ENCODE results near the gene ZNF764. TPM values are rescaled to one million over a fixed set of nuclear protein-coding genes. Genes with fewer than 3 reads are reported as not detected.
A peak's percentile ranks its signal among the peaks of the same experiment; 100 is the strongest.
"Not testable (repeated sequence)": the region's sequence is repeated elsewhere in the genome, so short reads cannot be mapped to it uniquely, and the experiment has no call there.

ZNF764 gene
- total and polyA plus RNA-seq, 8 donors, result 3.5 to 107 (median 10.5) TPM

- WGBS, 5 donors, result 24 to 41% (median 31%) methylated on average over 10 of the region's 10 CpGs
- H3K4me3 ChIP-seq, result no peak overlapping the region
- no peaks in the 10 kb centered on the region for H3K9me3 ChIP-seq
- no peaks in the 10 kb centered on the region for H3K27me3 ChIP-seq
- peaks cover 4 to 33% (median 10%) of the 10 kb centered on the region in 4 donors for H3K4me1 ChIP-seq
- peak overlapping the region; percentile 78 to 84 (median 81) for H3K27ac ChIP-seq
- DNase-seq, result peak; percentile 80 to 88
- intact Hi-C loops (cut with DNase I; ENCODE audit: low total_unique reads), result no loop called here
- peak in 2 of 3 donors; percentile 50 to 67 for TF ChIP-seq POLR2AphosphoS5 (IDR thresholded peaks at IDR 0.05)
- no peak for TF ChIP-seq POLR2A (IDR thresholded peaks at IDR 0.05)
- no peak for TF ChIP-seq EP300 (IDR thresholded peaks at IDR 0.05)
- TF ChIP-seq CTCF (IDR thresholded peaks at IDR 0.05), result no peak
- no peaks in the 10 kb centered on the region for H3K36me3 ChIP-seq
These were observed 16.5 kb downstream of the ZNF764 start for GRCh38 chr16:30541502-30542329.

GRCh38 chr16:30540916-30541464, 17.2 kb downstream of the ZNF764 start:
- whole genome bisulfite sequencing, 5 donors, result 28 to 47% (median 33%) methylated on average over 9 of the region's 9 CpGs
- Histone ChIP-seq H3K27ac (peak overlapping the region; percentile 78 to 84 (median 81)), H3K4me1 (peaks cover 5 to 37% (median 14%) of the 10 kb centered on the region in 4 donors)
- H3K36me3 ChIP-seq; H3K9me3 ChIP-seq; H3K4me3 ChIP-seq; intact Hi-C loops (cut with DNase I; ENCODE audit: low total_unique reads); H3K27me3 ChIP-seq: not testable (repeated sequence)
- DNase-seq, result peak in 1 of 2 donors; percentile 77

- H3K4me3 ChIP-seq; H3K9me3 ChIP-seq; H3K27me3 ChIP-seq; H3K36me3 ChIP-seq; DNase-seq; intact Hi-C loops (cut with DNase I; ENCODE audit: low total_unique reads): not testable (repeated sequence)
- peaks cover 11 to 44% (median 24%) of the 10 kb centered on the region in 4 donors for H3K4me1 ChIP-seq
- H3K27ac ChIP-seq, result peak overlapping the region; percentile 78 to 84 (median 81)
- WGBS, 5 donors, result 53 to 83% (median 75%) methylated on average over 13 of the region's 13 CpGs
These were observed 18.1 kb downstream of the ZNF764 start for GRCh38 chr16:30539986-30540526.

- intact Hi-C loops (cut with DNase I; ENCODE audit: low total_unique reads), result no loop called here
- DNase-seq, result no peak
- H3K27ac ChIP-seq, result peak overlapping the region; percentile 78 to 84 (median 81)
- no peaks in the 10 kb centered on the region for H3K36me3 ChIP-seq
- no peak for TF ChIP-seq EP300 (IDR thresholded peaks at IDR 0.05)
- TF ChIP-seq POLR2A (IDR thresholded peaks at IDR 0.05), result no peak
- TF ChIP-seq CTCF (IDR thresholded peaks at IDR 0.05), result no peak
- TF ChIP-seq POLR2AphosphoS5 (IDR thresholded peaks at IDR 0.05), result no peak
- H3K27me3 ChIP-seq, result no peaks in the 10 kb centered on the region
- H3K9me3 ChIP-seq, result no peaks in the 10 kb centered on the region
- 48 to 70% (median 50%) methylated on average over 7 to 8 of the region's 8 CpGs for WGBS, 5 donors
- no peak overlapping the region for H3K4me3 ChIP-seq
- peaks cover 11 to 44% (median 24%) of the 10 kb centered on the region in 4 donors for H3K4me1 ChIP-seq
These were observed 18.9 kb downstream of the ZNF764 start for GRCh38 chr16:30539000-30539964.

- peak overlapping the region; percentile 26 to 98 (median 97) for H3K27ac ChIP-seq
- H3K36me3 ChIP-seq, result peaks cover 11 to 17% (median 16%) of the 10 kb centered on the region in 4 donors
- DNase-seq; H3K27me3 ChIP-seq; H3K9me3 ChIP-seq; intact Hi-C loops (cut with DNase I; ENCODE audit: low total_unique reads): not testable (repeated sequence)
- 87 to 92% (median 91%) methylated on average over 13 of the region's 13 CpGs for WGBS, 5 donors
- peak overlapping the region in 1 of 4 donors; percentile 60 for H3K4me3 ChIP-seq
- peaks cover 22 to 55% (median 39%) of the 10 kb centered on the region in 4 donors for H3K4me1 ChIP-seq
These were observed 21.7 kb downstream of the ZNF764 start for GRCh38 chr16:30536391-30537024.
